IPS-18c (cell line): Measurements from ENCODE around the gene TCF7L1.

Experiments
- H3K4me3 ChIP-seq: 2 replicates; pipeline ENCODE4 v1.7.0; 2013; ENCODE audit warnings: low read depth, mild to moderate bottlenecking, low read length, moderate library complexity; ENCODE audit not compliant: insufficient read depth
- H3K9me3 ChIP-seq: one replicate; pipeline ENCODE4 v1.6.1; 2013; ENCODE audit warnings: mild to moderate bottlenecking, low read length, moderate library complexity; ENCODE audit not compliant: control insufficient read depth, insufficient read depth

Gene TCF7L1

DNA sequence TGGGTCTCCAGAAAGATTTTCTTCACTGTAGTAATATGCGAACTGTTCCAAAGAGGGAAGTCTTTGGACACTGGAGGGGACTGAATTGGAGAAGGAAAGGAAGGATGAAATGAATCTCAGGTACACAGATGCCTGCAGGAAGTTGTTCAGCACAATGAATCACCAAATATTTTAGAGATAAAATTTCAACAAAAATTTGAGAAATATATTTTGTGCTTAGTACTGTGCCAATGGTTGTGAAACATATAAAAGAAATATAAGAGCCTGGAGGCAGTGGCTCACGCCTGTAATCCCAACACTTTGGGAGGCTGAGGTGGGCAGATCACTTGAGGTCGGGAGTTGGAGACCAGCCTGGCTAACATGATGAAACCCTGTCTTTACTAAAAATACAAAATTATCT lies 224.5 kb downstream of the TCF7L1 start:
- no peaks in the 10 kb centered on the region for H3K9me3 ChIP-seq
- no peak overlapping the region for H3K4me3 ChIP-seq
